Medulla oblongata (tissue), 1 donor: ENCODE data around the gene CRMP1.

Experiments
- DNase-seq: peaks from one replicate; pipeline ENCODE4 v3.0.0-alpha.2; 2015; ENCODE audit errors: extremely low spot score

Gene CRMP1

DNA sequence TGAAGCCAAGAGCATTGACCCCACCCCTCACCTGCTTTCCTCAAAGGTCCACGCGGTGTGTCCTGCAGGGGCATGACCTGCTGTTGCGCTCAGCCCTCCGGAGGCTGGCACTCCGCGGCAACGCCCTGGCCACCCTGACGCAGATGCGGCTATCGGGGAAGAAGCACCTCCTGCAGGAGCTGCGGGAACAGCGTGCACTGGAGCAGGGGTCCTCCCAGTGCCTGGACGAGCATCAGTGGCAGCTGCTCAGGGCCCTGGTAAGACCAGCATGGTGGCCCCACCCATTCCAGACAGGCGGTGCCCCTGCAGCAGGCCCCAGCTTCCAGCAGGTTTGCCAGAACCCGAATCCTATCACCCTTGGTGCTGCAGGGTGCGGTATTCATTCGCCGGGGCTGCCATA, 95.9 kb downstream of the CRMP1 start:
- no peak for DNase-seq

DNA sequence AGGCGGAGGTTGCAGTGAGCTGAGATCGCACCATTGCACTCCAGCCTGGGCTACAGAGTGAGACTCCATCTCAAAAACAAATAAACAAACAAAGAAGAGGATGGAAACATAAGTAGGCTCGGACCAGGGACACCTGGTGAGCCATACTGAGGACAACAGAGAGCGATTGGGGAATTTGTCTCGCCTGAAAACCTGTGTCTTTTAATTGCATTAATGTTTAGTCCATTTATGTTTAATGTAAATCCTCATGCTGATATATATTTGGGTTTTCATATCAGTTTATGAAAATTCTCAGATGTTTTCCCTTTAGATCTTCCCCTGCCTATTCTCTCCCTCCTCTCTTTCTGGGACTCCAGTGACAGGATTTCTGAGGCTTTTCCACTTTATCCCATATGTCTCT, 97.3 kb downstream of the CRMP1 start:
- no peak for DNase-seq

- DNase-seq: no peak
Observed at GRCh38 chr4:5793514-5793913, 99.4 kb downstream of the CRMP1 start.

DNA sequence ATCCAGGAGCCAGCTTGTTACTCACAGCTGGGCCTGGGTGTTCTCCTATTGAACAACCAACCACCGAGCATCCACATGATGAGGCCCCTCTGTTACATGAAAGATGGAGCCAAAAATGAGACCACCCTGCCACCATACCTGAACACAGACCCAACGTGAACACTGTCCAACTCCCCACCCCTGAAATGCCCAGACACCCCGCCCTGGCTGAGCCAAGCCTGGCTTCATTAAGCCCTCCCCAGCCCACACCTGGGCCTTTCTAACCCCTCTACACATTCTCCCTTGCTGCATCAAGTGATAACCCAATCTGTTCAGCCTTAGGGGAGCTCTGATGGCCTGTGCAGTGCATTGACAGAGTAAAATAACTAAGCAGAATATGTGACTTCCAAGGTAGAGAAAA, 101.2 kb downstream of the CRMP1 start:
- no peak for DNase-seq

- DNase-seq: no peak
Observed at GRCh38 chr4:5790546-5790857, 102.4 kb downstream of the CRMP1 start.

- DNase-seq: no peak
Observed at GRCh38 chr4:5789141-5789540, 103.7 kb downstream of the CRMP1 start.

DNA sequence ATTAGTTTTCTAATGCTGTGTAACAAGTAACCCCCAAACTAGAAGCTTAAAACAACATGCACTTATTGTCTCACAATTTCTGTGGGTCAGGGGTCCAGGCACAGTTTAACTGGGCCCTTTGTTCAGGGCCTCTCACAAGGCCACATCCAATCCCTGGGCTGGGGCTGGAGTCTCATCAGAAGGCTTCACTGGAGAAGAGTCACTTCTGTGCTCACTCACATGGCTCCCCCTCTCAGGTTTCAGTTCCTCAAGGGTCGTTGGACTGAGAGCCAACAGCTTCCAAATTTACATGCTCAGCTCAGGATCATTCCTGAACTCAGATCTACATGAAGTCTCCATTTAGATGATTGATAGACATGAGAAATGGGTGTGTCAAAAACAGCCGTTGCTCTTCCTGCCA, 104.7 kb downstream of the CRMP1 start:
- no peak for DNase-seq

DNA sequence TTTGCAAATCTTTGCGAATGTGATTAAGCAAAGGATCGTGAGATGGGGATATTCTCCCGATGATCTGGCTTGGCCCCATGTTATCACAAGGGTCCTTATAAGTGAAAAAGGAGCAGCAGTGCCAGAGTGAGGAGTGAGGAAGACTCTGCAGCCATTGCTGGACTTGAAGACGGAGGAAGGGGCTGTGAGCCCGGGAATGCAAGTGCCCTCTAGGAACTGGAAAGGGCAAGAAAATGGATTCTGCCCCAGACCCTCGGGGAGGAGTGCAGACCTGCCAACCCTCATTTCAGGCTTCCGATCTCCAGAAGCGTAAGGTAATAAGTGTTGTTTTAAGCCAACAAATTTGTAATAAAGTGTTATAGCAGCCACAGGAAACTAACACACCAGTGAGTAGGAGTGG, 105.6 kb downstream of the CRMP1 start:
- no peak for DNase-seq

GRCh38 chr4:5785806-5786680, 106.8 kb downstream of the CRMP1 start:
- DNase-seq: no peak

DNA sequence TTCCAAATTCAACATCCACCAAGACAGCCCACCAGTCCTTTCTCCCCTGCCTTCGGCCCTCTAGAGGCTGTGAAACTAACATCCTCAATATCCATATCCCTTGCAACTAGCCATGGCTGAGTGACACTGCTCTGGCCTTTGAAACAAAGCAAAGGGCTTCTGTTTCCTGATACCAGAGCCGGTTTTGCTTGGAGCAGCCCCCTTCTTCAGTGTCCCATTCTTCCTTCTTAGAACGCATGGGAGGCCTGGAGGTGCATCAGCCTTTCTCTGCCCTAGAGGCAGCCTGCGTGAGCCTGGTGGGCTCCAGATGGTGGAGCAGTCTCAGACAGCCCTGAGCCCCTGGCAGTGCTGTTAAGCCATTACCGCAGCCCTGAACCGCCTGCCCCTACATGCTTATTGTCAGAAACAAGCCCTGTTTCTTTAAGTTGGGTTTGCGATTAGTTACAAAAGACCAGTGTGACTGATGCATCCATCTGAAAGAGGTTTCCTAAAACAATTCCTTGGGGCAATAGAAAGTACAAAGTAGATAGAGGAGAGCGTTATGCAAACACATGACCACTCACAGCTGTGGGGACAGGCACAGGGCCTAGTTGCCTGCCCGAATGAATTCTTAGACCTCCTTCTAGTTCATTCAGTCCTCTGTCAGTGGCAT, 107.8 kb downstream of the CRMP1 start:
- DNase-seq: no peak

DNA sequence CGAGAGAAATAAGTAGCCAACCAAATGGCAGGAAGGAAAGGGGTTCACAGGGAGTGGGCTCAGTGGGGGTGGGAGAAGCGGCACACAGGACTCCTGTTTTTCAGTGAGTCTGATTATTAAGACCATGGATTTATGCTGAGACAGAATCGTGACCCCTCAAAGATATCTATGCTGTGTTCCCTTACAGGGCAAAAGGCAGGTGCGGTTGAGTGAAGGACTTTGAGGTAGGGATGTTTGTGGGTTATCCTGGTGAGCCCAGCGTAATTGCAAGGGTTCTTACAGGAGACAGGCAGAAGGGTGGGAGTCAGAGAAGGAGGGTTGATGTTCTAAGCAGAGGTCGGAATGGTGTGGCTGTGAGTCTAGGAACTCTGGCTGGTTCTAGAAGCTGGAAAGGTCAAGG, 108.9 kb downstream of the CRMP1 start:
- DNase-seq: no peak

- no peak for DNase-seq
Observed at GRCh38 chr4:5783486-5783885, 109.4 kb downstream of the CRMP1 start.

- no peak for DNase-seq
Observed at GRCh38 chr4:5782829-5783476, 109.9 kb downstream of the CRMP1 start.

GRCh38 chr4:5781691-5782090, 111.2 kb downstream of the CRMP1 start:
- DNase-seq: no peak

GRCh38 chr4:5780831-5781480, 111.9 kb downstream of the CRMP1 start:
- DNase-seq: no peak

- no peak for DNase-seq
Observed at GRCh38 chr4:5776510-5776909, 116.4 kb downstream of the CRMP1 start.

DNA sequence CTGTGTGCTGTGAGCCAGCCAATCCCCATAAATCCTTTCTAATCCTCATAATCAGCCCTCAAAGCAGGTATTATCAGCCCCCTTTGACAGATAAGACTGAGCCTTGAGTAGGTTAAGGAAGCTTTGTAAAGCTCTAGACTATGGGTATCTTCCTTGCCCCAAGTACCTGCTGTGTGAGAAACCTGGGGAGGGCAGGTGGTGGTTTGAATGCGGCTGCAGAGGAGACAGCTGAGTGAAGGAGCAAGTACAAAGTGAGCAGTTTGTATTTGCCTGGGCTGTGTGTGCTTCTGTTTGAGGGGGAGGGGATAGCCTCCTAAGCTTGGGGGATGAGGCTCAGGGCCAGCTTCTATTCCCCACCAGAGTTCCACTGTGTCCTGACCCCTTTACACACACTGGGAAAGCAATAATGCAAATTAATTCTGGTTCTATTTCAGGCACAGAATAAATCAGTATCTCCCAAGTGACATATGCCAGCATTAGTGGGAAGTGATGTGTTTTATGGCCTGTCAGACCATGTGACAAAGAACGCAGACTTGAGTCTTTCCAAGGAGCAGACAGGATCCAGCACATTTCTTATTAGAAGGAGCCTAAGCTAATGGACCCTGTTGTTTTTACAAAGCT, 118.4 kb downstream of the CRMP1 start:
- DNase-seq: no peak

DNA sequence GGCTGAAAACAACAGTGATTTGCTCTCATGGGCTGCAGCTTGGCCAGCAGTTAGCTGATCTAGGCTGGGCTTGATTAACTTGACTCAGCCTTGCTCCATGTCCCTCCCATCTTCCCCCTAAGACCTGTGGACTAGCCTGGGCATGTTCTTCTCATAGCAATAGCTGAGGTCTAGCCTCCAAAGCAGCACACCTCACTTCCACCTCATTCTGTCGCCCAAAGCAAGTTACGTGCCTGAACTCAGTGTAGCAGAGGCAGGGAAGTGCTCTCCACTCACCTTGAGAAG, 119.7 kb downstream of the CRMP1 start:
- DNase-seq: no peak

- no peak for DNase-seq
Observed at GRCh38 chr4:5772528-5773270, 120.2 kb downstream of the CRMP1 start.
